Measurements from ENCODE around the gene S100A11.
A peak's percentile ranks its signal among the peaks of the same experiment; 100 is the strongest.

Gene S100A11

DNA sequence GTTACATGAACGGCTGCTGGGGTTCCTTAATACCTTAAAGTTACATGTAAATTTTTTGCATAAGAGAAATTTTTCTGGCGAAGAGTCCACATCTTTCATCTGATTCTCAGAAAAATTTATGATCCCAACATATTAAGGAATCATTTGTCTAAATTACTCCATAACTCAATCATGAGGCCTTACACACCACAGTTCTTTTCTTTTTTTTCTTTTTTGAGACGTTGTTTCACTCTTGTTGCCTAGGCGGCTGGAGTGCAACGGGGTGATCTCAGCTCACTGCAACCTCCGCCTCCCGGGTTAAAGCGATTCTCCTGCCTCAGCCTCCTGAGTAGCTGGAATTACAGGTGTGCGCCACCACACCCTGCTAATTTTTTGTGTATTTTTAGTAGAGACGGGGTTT lies 2.1 kb upstream of the S100A11 start:
- DNase-seq, result no peak

DNA sequence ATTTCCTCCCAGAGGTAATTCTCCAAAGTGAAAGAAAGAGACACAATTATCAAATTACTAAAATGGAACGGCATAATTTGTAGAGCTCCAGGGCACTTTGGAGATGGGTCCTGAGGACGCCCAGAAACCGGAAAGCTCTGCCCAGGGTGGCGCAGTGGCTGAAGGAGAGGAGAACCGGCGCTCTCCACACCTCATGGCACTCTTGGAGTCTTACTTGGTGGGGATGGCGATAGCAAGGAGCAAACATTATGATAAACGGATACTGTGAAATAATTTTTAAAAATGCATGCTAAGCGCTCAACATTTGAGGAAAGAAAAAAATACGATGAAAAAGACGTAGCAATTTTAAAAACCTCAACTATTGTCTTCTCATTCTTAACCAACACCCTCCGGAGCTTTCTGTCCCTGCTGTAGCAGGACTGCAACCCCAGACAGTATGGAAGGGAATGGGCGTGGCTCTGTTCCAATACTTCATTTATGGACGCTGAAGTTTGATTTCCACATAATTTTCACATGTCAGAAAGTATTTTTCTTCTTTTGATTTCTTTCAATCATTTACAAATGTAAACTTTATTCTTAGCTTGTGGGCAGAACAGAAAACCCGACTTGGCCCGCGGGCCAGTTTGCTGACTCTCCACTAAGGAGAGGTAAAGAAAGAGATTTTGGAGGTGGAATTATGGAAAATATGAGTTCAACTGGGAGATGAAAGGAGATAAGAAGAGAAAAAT lies 1.1 kb downstream of the S100A11 start:
- DNase-seq, result peak; percentile 45

DNA sequence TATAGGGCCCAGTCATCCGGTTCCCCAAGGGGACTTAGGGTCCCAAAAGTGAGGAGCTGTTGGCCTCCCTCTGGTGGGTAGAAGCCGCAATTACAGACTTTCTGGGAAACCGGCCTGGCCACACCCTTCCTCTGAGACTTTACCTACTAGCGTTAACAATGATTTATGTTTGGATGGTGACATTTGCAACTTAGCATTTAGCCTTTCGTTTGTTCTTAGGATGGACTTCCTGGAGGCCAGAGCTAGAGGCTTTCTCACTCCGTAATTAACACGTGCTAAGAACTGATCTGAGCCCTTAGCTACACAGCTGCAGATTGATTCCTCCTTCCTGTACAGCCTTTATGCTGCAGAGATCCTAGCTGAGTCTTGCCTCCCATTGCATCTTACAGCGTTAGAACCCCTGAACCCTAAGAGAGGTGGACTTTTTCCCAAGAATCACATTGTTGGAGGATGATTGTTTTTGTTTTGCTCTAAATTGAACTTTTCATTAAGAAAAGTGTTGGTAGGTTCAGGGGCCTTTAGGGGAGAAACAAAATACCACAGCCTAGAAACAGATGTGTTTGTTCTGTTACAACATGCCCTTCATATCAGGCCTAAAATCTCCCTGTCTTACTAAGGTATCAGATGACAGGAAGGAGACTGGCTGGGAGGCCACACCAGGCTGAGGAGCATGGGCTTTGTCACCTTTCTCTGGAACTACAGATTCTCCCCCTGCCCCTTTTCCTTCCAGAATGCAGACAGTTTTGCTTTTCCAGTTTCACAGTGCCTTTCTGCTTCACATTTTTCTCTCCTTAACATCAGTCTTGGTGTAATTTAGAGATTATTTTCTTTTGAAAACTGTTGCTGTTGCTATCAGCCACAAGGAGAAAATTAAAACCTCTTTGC lies 1.9 kb downstream of the S100A11 start:
- peak; percentile 78 for DNase-seq

- DNase-seq, result no peak
Measured at GRCh38 chr1:152034324-152034653, 2.5 kb downstream of the S100A11 start.

DNA sequence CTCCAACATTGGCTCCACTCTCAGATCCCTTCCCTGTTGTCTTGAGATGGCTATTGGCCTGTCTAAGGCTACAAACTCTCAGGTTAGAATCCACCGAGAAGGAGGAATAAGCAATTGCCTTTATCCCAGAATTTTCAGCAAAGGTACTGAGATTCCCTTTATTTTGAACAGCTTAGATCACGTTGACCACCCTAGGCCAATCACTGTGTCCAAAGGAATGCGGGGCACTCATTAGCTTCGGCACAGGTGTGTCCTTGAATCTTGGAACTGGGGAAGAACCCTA lies 6.9 kb downstream of the S100A11 start:
- no peak for DNase-seq

- DNase-seq, result no peak
Measured at GRCh38 chr1:152029144-152029928, 7.5 kb downstream of the S100A11 start.

DNA sequence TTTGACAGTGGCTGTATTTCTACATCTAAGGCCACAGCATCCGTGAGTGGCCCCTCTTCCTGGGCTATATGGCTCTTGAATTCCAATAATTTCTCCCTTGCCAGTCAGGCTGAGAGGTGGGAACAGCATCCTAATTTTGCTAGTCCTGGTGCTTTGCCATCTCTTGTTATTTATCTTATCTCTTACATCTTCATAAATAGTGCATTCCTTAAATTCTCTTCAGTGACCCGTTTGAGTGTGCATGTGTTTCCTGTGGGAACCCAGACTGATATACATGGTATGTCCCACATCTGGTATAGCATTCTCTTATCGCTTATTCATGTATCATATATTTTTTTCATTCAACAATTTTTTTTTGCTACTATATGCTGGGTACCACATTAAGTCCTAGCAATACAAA lies 9.9 kb downstream of the S100A11 start:
- DNase-seq, result no peak

DNA sequence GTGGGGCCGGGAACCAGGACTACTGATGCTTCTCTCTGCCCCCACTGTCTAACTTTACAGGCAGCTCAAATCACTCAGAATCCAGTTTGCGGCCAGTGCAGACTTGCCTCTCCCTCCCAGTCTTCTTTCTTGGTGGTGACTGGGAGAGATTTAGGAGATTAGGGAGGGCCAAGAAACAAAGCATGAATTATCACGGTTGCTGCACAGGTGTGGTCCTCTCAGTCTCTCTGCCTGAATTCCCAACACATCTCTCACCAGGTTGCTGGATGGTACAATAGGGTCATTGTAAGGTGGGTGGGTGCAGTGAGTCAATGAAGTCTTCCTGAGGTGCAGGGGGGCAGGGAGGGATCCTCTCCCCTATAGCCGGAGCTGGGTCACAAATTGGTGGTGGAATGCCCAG lies 12.6 kb downstream of the S100A11 start:
- no peak for DNase-seq

DNA sequence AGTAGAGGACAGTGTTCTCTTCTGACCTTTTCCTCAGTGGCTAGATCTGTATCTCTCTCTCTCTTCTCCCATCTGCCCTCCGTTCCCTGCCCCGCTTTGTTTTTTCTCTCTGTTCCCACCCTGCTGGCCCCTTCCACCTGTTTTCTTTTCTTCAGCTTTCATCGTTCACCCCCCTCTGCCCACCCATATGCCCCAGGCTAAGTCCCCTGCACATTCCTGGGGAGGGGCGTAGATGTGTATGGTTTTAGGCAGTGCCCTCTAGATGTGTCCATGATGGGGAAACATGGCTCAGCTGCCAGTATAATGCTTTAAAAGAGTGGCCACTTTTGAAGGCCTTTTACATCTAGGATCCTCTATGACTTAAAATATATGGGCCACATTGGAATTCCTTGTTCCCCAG lies 13.6 kb downstream of the S100A11 start:
- DNase-seq, result no peak

GRCh38 chr1:152022474-152022873 lies 14.3 kb downstream of the S100A11 start:
- no peak for DNase-seq

- DNase-seq, result no peak
Measured at GRCh38 chr1:152021569-152021968, 15.2 kb downstream of the S100A11 start.

DNA sequence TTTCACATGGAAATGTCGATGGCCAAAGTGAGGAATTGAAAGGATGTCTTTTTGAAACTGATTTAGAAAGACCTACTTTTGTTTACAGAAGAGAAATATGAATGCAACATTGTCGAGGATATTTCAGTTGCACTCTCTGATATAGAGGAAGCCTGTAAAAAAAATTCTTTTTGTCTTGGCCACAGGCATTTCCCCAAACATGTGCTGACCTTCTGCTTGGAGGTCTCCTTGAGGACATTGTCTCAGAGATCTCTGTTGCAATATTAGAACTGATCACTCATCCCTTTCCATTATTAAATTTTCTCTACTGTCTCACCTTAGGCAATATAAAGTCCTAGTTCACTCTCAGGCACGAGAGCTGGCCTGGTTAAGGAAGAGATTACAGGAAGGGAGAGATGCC lies 16.0 kb downstream of the S100A11 start:
- DNase-seq, result no peak

- DNase-seq, result no peak
Measured at GRCh38 chr1:152018537-152018936, 18.3 kb downstream of the S100A11 start.

DNA sequence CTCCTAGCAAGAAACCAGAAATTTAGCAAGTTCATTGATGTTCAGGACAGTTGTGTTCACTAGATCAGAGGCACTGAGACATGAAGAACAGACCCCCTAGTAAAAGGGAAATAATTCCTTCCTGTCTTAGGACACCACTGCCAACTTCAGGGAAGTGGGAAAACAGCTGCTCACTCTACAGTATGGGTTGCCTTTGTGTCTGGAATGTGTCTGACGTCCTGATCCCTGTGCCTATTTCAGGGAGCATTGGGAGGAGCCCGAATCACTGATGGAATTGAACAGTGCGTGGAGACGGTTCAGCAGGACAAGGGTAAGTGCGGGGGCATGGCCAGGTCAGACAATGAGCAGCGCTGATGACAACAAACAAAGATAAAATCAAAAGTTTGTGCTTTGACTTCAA lies 21.0 kb downstream of the S100A11 start:
- no peak for DNase-seq

GRCh38 chr1:152014943-152015342 lies 21.9 kb downstream of the S100A11 start:
- DNase-seq, result no peak

DNA sequence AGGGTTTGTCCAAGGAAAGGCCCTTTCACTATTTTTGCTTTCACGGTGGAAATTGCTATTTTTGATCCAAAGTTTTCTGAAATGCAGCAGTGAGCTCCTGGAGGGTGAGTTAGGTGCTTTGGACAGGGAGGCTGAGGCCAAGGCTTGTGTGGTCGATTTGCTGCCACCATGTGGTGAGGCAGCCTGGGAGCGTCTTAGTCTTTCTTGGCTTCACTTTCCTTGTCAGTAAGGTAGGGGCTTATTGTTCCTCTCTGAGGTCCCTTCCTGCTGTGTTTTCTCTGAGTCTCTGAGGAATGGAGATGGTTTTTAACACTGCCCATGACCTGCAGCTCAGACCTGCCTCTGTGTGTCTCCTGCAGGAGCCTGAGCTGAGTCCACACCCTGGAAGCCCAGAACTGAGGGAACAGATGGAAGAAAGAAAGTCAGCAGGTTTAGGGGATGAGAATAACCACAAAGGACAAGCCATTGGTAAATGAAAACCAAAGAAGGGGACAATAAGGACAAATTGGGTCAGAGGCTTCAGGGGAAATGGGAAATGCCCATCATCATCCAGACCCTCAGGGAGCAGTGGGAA lies 23.1 kb downstream of the S100A11 start:
- DNase-seq, result peak; percentile 50

GRCh38 chr1:152009691-152010090 lies 27.1 kb downstream of the S100A11 start:
- no peak for DNase-seq

GRCh38 chr1:152007047-152007446 lies 29.8 kb downstream of the S100A11 start:
- DNase-seq, result no peak

DNA sequence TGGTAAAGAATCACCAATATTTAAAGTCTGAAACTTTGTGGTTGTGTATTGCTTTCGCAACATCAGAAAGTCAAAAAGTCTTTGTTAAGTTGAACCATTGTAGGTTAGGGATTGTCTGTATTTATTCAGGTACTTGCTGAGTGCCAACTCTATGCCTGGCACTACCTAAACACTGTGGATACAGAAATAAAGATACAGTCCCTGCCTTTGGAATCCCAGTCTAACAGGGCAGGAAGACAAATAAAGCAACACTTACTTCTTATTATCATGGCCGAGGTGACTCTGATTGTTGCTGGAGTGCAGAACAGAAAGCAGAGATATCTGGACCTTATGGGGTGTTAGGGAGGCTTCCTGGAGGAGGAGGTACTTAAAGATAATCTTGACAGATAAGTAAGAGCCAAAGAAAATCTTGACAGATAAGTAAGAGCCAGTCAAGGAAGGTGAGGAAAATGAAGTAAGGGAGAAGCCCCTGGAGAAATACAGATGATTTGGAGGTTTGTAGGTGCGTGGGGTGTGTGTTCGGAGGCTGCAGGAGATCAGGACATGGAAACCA lies 31.4 kb downstream of the S100A11 start:
- DNase-seq, result no peak

GRCh38 chr1:152003846-152004442 lies 32.9 kb downstream of the S100A11 start:
- DNase-seq, result no peak

- DNase-seq, result no peak
Measured at GRCh38 chr1:152002960-152003359, 33.8 kb downstream of the S100A11 start.
